GM12878 (cell line): ENCODE results near the gene TRPC4. TPM values are rescaled to one million over a fixed set of nuclear protein-coding genes. Genes with fewer than 3 reads are reported as not detected.

ENCODE experiments used
- ATAC-seq: fragments of 200-7000 bp; cut with Tn5 transposase; 3 replicates; pipeline ENCODE4 v1.9.1; 2020; ENCODE audit warnings: mild to moderate bottlenecking, moderate library complexity
- BruUV-seq: library from RNA; stranded (reverse); fragments of 400-500 nt; replicated peaks from 2 replicates; lab custom pipeline; 2021; lab: Mats Ljungman, UMichigan
- CTCF ChIA-PET: fragments of 300-600 bp; sonication (Branson Sonifier 250); formaldehyde crosslinking; extraction: SDS; loops from one replicate; lab custom pipeline; 2021; ENCODE audit warnings: inconsistent platforms; lab: Yijun Ruan, JAX
- POLR2A ChIA-PET: fragments of 350-600 bp; formaldehyde crosslinking; extraction: SDS; loops from one replicate; lab custom pipeline; 2021; ENCODE audit warnings: inconsistent platforms; lab: Charles Lee
- RAD21 ChIA-PET: fragments of 300-600 bp; sonication (Branson Sonifier 250); formaldehyde crosslinking; loops from one replicate; lab custom pipeline; 2023; ENCODE audit warnings: antibody characterized with exemption; ENCODE audit not compliant: unreplicated experiment; lab: Charles Lee
- SMC1A ChIA-PET: fragments of 300-600 bp; sonication (Branson Sonifier 250); formaldehyde crosslinking; loops from one replicate; lab custom pipeline; 2023; ENCODE audit not compliant: unreplicated experiment, uncharacterized antibody; lab: Charles Lee
- DNase-seq: peaks from one replicate; pipeline ENCODE4 v3.0.0-alpha.2; 2011; ENCODE audit warnings: low read depth, low spot score
- FAIRE-seq: peaks from 3 replicates; lab custom pipeline; 2011; peaks lifted over from hg19 to GRCh38; lab: Jason Lieb, UNC
- H2AFZ ChIP-seq: 2 replicates; pipeline ENCODE4 v1.6.0; 2011; ENCODE audit warnings: low read depth, low read length, control low read depth; ENCODE audit not compliant: control insufficient read depth
- H3K27ac ChIP-seq: 2 replicates; pipeline ENCODE4 v1.5.1; 2011; ENCODE audit warnings: control low read depth; ENCODE audit not compliant: control insufficient read depth, insufficient read depth
- H3K27me3 ChIP-seq, 2 experiments: replicated peaks in 1 of 2; 2 replicates each; pipeline versions ENCODE4 v1.6.0 to v1.6.1; 2011; ENCODE audit warnings: low read length in 1 of 2; ENCODE audit not compliant: control insufficient read depth in 2 of 2, insufficient read depth in 2 of 2
- H3K36me3 ChIP-seq, 2 experiments: 2 replicates each; pipeline ENCODE4 v1.5.1; 2011; ENCODE audit warnings: low read length in 1 of 2; ENCODE audit not compliant: control insufficient read depth in 2 of 2, insufficient read depth in 2 of 2
- H3K4me1 ChIP-seq: 2 replicates; pipeline ENCODE4 v1.6.1; 2011; ENCODE audit warnings: mild to moderate bottlenecking, low read length, moderate library complexity, mixed read lengths; ENCODE audit not compliant: control insufficient read depth, insufficient read depth
- H3K4me2 ChIP-seq: 2 replicates; pipeline ENCODE4 v1.6.0; 2011; ENCODE audit warnings: control low read depth; ENCODE audit not compliant: control insufficient read depth, insufficient read depth
- H3K4me3 ChIP-seq: fragments of 200-600 bp; sonication (generic); 2 replicates; pipeline ENCODE4 v1.5.1; 2016
- H3K79me2 ChIP-seq: 2 replicates; pipeline ENCODE4 v1.6.0; 2011; ENCODE audit warnings: low read length; ENCODE audit not compliant: control insufficient read depth, insufficient read depth
- H3K9ac ChIP-seq: 2 replicates; pipeline ENCODE4 v1.8.0; 2011; ENCODE audit warnings: low read length, control low read depth, mixed read lengths; ENCODE audit not compliant: control insufficient read depth, insufficient read depth
- H3K9me3 ChIP-seq: replicated peaks from 3 replicates; pipeline ENCODE4 v1.5.1; 2011; ENCODE audit warnings: mild to moderate bottlenecking, low read length; ENCODE audit not compliant: control insufficient read depth, insufficient read depth
- H4K20me1 ChIP-seq: 2 replicates; pipeline ENCODE4 v1.6.0; 2011; ENCODE audit not compliant: control insufficient read depth, insufficient read depth
- CHD4 ChIP-seq: fragments of 200-600 bp; sonication (generic); IDR thresholded peaks from 2 replicates; pipeline ENCODE4 v1.6.1; 2016; ENCODE audit warnings: mild to moderate bottlenecking
- CREB1 ChIP-seq: IDR thresholded peaks from 2 replicates; pipeline ENCODE4 v1.6.1; 2012; ENCODE audit warnings: low read depth, mild to moderate bottlenecking, inconsistent platforms
- NFIC ChIP-seq: IDR thresholded peaks from 2 replicates; pipeline ENCODE4 v1.6.1; 2012; ENCODE audit warnings: low read depth, mild to moderate bottlenecking, inconsistent platforms, low read length, moderate library complexity
- PKNOX1 ChIP-seq: fragments of 450-650 bp; IDR thresholded peaks from 2 replicates; pipeline ENCODE4 v1.6.1; 2016; ENCODE audit warnings: mild to moderate bottlenecking
- SREBF2 ChIP-seq: IDR thresholded peaks from 2 replicates; pipeline ENCODE4 v1.6.1; 2012; ENCODE audit warnings: mild to moderate bottlenecking, low read length
- SUZ12 ChIP-seq: fragments of 200-600 bp; sonication (generic); IDR thresholded peaks from one replicate; pipeline ENCODE4 v1.6.1; 2018; ENCODE audit warnings: antibody characterized with exemption, mild to moderate bottlenecking; ENCODE audit not compliant: unreplicated experiment
- YY1 ChIP-seq: IDR thresholded peaks from 2 replicates; pipeline ENCODE4 v1.6.1; 2011; ENCODE audit warnings: low read depth, mild to moderate bottlenecking, low read length
- ZNF592 ChIP-seq: fragments of 450-650 bp; IDR thresholded peaks from 2 replicates; pipeline ENCODE4 v1.6.1; 2017; ENCODE audit warnings: mild to moderate bottlenecking, moderate library complexity
- WGBS: methylation state at CpG from one replicate; pipeline ENCODE4 v1.1.6; 2016; ENCODE audit warnings: low lambda C conversion rate; ENCODE audit not compliant: insufficient replicate concordance, insufficient coverage; ENCODE audit errors: missing lambda C conversion rate; 5-methylcytosine and 5-hydroxymethylcytosine counted together
- in situ Hi-C: fragments of 300-500 bp; cut with MboI; formaldehyde crosslinking; loops from 9 replicates; pipeline ENCODE4 v1.14.3; 2018; ENCODE audit warnings: mixed read lengths
- intact Hi-C: fragments of 100-400 bp; cut with micrococcal nuclease; formaldehyde crosslinking; loops from one replicate; pipeline ENCODE4 v1.14.2; 2022; ENCODE audit not compliant: unreplicated experiment
- polyA plus RNA-seq, 11 experiments: library from polyadenylated mRNA; depleted of rRNA in 4 of 11; unstranded in 6 of 11; stranded (reverse) in 5 of 11; fragments of >200 nt; fragmentation: Nextera tagmentation in 4 of 11; fragmentation: Illumina TruSeq in 1 of 11; extraction: Ambion mirVana in 4 of 11; extraction: Trizol in 1 of 11; gene quantifications; 1 replicate in 1 of 11; 2 replicates in 10 of 11; pipeline versions ENCODE4 v1.2.1 to v1.2.3, GENCODE V29; 2011 to 2016; ENCODE audit warnings: inconsistent platforms in 2 of 11, missing spikeins in 2 of 11, low read depth in 1 of 11
- total RNA-seq, 4 experiments: library from RNA; depleted of rRNA in 3 of 4; stranded (reverse); fragments of >200 nt in 3 of 4; fragmentation: Illumina TruSeq in 1 of 4; extraction: Trizol in 1 of 4; gene quantifications; 2 replicates each; pipeline versions ENCODE4 v1.2.1 to v1.2.3, GENCODE V29; 2013 to 2021
- TF ChIP-seq, protein P1 (sequence below): IDR thresholded peaks from 2 replicates; pipeline ENCODE4 v1.6.1; 2012; ENCODE audit warnings: low read length, inconsistent platforms

The TRPC4 gene
- total and polyA plus RNA-seq, 10 of the 15 experiments (the other 5 are each of a cell fraction or from before 2014, with no cell fraction given): not detected

DNA sequence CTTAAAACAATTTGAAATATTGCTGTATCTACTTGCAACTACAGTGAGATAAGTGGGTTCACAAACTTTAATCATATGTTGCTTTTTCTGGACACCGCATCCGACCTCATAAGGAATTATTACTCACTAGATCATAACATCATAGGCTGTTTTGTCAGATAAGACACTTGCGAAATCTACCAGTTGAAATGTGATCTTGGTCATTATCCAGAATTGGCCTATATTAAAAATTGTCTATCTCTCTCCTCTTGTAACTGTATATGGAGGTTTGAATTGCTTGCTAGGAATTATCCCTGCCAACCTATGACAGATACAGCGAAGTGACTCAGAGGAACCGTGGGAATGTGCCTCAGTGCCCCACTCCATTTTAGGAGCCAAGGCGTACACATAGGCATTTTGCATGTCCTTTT is 154.0 kb downstream of the TRPC4 start:
- no peaks in the 10 kb centered on the region for H3K27me3 ChIP-seq
- no TSS peak for BruUV-seq
- ChIA-PET RAD21 (no interaction called here), SMC1A (no interaction called here), POLR2A (no interaction called here), CTCF (no interaction called here)
- no peak overlapping the region for H3K4me2 ChIP-seq
- H2AFZ ChIP-seq: no peak overlapping the region
- H3K4me1 ChIP-seq: no peaks in the 10 kb centered on the region
- no peak for ATAC-seq
- no peak for FAIRE-seq
- in situ Hi-C loops (no loop called here), intact Hi-C loops (no loop called here)
- TF ChIP-seq CREB1 (no peak), NFIC (no peak), PKNOX1 (no peak), SREBF2 (no peak), SUZ12 (no peak), YY1 (no peak), ZNF592 (no peak), CHD4 (no peak)
- TF ChIP-seq, protein P1, sequence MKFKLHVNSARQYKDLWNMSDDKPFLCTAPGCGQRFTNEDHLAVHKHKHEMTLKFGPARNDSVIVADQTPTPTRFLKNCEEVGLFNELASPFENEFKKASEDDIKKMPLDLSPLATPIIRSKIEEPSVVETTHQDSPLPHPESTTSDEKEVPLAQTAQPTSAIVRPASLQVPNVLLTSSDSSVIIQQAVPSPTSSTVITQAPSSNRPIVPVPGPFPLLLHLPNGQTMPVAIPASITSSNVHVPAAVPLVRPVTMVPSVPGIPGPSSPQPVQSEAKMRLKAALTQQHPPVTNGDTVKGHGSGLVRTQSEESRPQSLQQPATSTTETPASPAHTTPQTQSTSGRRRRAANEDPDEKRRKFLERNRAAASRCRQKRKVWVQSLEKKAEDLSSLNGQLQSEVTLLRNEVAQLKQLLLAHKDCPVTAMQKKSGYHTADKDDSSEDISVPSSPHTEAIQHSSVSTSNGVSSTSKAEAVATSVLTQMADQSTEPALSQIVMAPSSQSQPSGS: no peak
- H3K79me2 ChIP-seq: no peaks in the 10 kb centered on the region
- H4K20me1 ChIP-seq: no peaks in the 10 kb centered on the region
- no peaks in the 10 kb centered on the region for H3K36me3 ChIP-seq
- H3K9me3 ChIP-seq: no peaks in the 10 kb centered on the region
- H3K4me3 ChIP-seq: no peak overlapping the region
- DNase-seq: no peak
- H3K27ac ChIP-seq: no peak overlapping the region
- 13% methylated on average over 6 of the region's 6 CpGs for WGBS
- H3K9ac ChIP-seq: no peak overlapping the region
